ENCODE data around the gene KCNA10. TPM values are rescaled to one million over a fixed set of nuclear protein-coding genes. Genes with fewer than 3 reads are reported as not detected.

KCNA10 gene
- total RNA-seq, 1 experiment from 2014 or later: not detected

GRCh38 chr1:110477967-110478640 is 40.9 kb downstream of the KCNA10 start:
- Histone ChIP-seq H3K4me2 (ENCODE audit: insufficient read depth, insufficient read length, low read length) (no peak overlapping the region), H3K18ac (ENCODE audit: insufficient read length, low read depth, low read length) (no peak overlapping the region), H3K56ac (ENCODE audit: insufficient read length, low read depth, low read length) (no peak overlapping the region), H3K14ac (ENCODE audit: insufficient read depth, low read length) (no peak overlapping the region), H3K27ac (ENCODE audit: insufficient read length, low read depth, low read length) (no peak overlapping the region), H3K27me3 (ENCODE audit: insufficient read depth, low read length) (no peaks in the 10 kb centered on the region), H3K4ac (ENCODE audit: low read depth, low read length) (no peak overlapping the region), H2BK12ac (ENCODE audit: insufficient read length, low read depth, low read length) (no peak overlapping the region), H2AFZ (ENCODE audit: low read length) (no peak overlapping the region), H2BK5ac (ENCODE audit: insufficient read length, low read length) (no peak overlapping the region), H3K79me1 (ENCODE audit: insufficient read depth, low read depth, low read length, poor library complexity, severe bottlenecking) (no peaks in the 10 kb centered on the region), H3K4me1 (ENCODE audit: insufficient read depth, low read length) (no peaks in the 10 kb centered on the region), H3K23me2 (ENCODE audit: insufficient read length, low read depth, low read length, poor library complexity, severe bottlenecking) (no peaks in the 10 kb centered on the region), H4K8ac (replicated peaks; ENCODE audit: insufficient read length, low read depth, low read length) (no peak overlapping the region), H4K20me1 (ENCODE audit: control insufficient read depth, insufficient read depth, insufficient read length) (no peaks in the 10 kb centered on the region), H4K91ac (ENCODE audit: insufficient read length, low read depth, low read length) (no peak overlapping the region), H4K5ac (ENCODE audit: insufficient read length, low read depth, low read length) (no peak overlapping the region), H3K23ac (ENCODE audit: insufficient read length, low read depth, low read length) (no peak overlapping the region), H2BK120ac (ENCODE audit: low read depth, low read length, poor library complexity, severe bottlenecking) (no peak overlapping the region), H2AK5ac (ENCODE audit: insufficient read length, low read length) (no peak overlapping the region), H2BK20ac (ENCODE audit: low read depth, low read length, poor library complexity, severe bottlenecking) (no peak overlapping the region), H3K79me2 (ENCODE audit: insufficient read depth, low read length) (no peaks in the 10 kb centered on the region), H3K9ac (ENCODE audit: extremely low read depth, insufficient read length, low read length) (no peak overlapping the region), H2BK15ac (ENCODE audit: low read depth, low read length) (no peak overlapping the region), H3T11ph (ENCODE audit: low read length) (no peak overlapping the region), H3K9me3 (ENCODE audit: control insufficient read depth, low read depth, low read length) (no peaks in the 10 kb centered on the region)
- no peak for DNase-seq
- 0 out of 3 replicates have a peak, but pooled peaks have one; percentile 12 for TF ChIP-seq CTCF (conservative IDR thresholded peaks at IDR 0.05)
- H3K4me3 Mint-ChIP-seq: no peak overlapping the region
- H3K27ac Mint-ChIP-seq: no peak overlapping the region
- H3K36me3 Mint-ChIP-seq (ENCODE audit: insufficient read depth in 1 of 3, low read depth in 3 of 3): no peaks in the 10 kb centered on the region
- no CpG with 5 or more reads among the region's 3 CpGs for WGBS (ENCODE audit: extremely low coverage, insufficient read length, low lambda C conversion rate)
- H3K4me1 Mint-ChIP-seq: peaks cover 36 to 41% of the 10 kb centered on the region in 2 experiments
- no peaks in the 10 kb centered on the region for H3K9me3 Mint-ChIP-seq
- no peaks in the 10 kb centered on the region for H3K27me3 Mint-ChIP-seq (ENCODE audit: low read depth)

Data from H9 (cell line).